Measurements from ENCODE around the gene RAB11FIP3. TPM values are rescaled to one million over a fixed set of nuclear protein-coding genes. Genes with fewer than 3 reads are reported as not detected.

RAB11FIP3 gene
- total RNA-seq, 1 experiment from 2014 or later = 37.1 TPM

DNA sequence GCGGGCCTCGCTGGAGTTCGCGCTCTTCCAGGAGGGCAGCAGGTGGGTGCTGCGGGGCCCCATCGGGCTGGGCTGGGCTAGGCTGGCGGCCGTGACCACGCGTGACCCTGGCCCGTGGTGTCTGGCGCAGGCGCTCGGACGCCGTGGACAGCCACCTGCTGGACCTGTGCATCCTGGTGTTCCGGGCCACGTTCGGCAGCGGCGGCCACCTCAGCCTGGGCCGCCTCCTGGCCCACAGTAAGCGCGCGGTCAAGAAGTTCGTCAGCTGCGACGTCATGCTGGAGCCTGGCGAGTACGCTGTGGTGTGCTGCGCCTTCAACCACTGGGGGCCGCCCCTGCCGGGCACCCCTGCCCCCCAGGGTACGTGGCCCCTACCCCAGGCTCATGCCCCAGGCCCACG is 126.7 kb downstream of the RAB11FIP3 start:
- no peak overlapping the region for H2BK5ac ChIP-seq (ENCODE audit: insufficient read length, low read length)
- no peaks in the 10 kb centered on the region for H3K9me3 Mint-ChIP-seq
- H4K20me1 ChIP-seq (ENCODE audit: control insufficient read depth, insufficient read depth, insufficient read length) = no peaks in the 10 kb centered on the region
- H3K27me3 ChIP-seq (ENCODE audit: insufficient read depth, low read length) = no peaks in the 10 kb centered on the region
- H3K4ac ChIP-seq (ENCODE audit: low read depth, low read length) = no peak overlapping the region
- no peak overlapping the region for H2AK5ac ChIP-seq (ENCODE audit: insufficient read length, low read length)
- no peak overlapping the region for H2AFZ ChIP-seq (ENCODE audit: low read length)
- no peak overlapping the region for H3K9ac ChIP-seq (ENCODE audit: extremely low read depth, insufficient read length, low read length)
- H3K27ac ChIP-seq (ENCODE audit: insufficient read length, low read depth, low read length) = no peak overlapping the region
- H3K9me3 ChIP-seq (ENCODE audit: control insufficient read depth, low read depth, low read length) = no peaks in the 10 kb centered on the region
- H2BK120ac ChIP-seq (ENCODE audit: low read depth, low read length, poor library complexity, severe bottlenecking) = no peak overlapping the region
- no peaks in the 10 kb centered on the region for H3K23me2 ChIP-seq (ENCODE audit: insufficient read length, low read depth, low read length, poor library complexity, severe bottlenecking)
- H2BK12ac ChIP-seq (ENCODE audit: insufficient read length, low read depth, low read length) = no peak overlapping the region
- H3K27ac Mint-ChIP-seq = no peak overlapping the region
- H3K4me3 Mint-ChIP-seq = no peak overlapping the region
- H3K4me1 Mint-ChIP-seq = no peaks in the 10 kb centered on the region
- no peak overlapping the region for H3T11ph ChIP-seq (ENCODE audit: low read length)
- no peaks in the 10 kb centered on the region for H3K4me1 ChIP-seq (ENCODE audit: insufficient read depth, low read length)
- no peak overlapping the region for H2BK20ac ChIP-seq (ENCODE audit: low read depth, low read length, poor library complexity, severe bottlenecking)
- H4K8ac ChIP-seq (replicated peaks; ENCODE audit: insufficient read length, low read depth, low read length) = no peak overlapping the region
- DNase-seq = no peak
- H3K23ac ChIP-seq (ENCODE audit: insufficient read length, low read depth, low read length) = no peak overlapping the region
- H3K56ac ChIP-seq (ENCODE audit: insufficient read length, low read depth, low read length) = no peak overlapping the region
- no peaks in the 10 kb centered on the region for H3K79me2 ChIP-seq (ENCODE audit: insufficient read depth, low read length)
- no peaks in the 10 kb centered on the region for H3K27me3 Mint-ChIP-seq (ENCODE audit: low read depth)
- peaks cover 0 to 8% (median 2%) of the 10 kb centered on the region in 3 experiments; a peak in 2 of 7 replicates for H3K36me3 Mint-ChIP-seq (ENCODE audit: insufficient read depth in 1 of 3, low read depth in 3 of 3)
- no peak overlapping the region for H3K14ac ChIP-seq (ENCODE audit: insufficient read depth, low read length)
- H2BK15ac ChIP-seq (ENCODE audit: low read depth, low read length) = no peak overlapping the region
- TF ChIP-seq, protein P1, sequence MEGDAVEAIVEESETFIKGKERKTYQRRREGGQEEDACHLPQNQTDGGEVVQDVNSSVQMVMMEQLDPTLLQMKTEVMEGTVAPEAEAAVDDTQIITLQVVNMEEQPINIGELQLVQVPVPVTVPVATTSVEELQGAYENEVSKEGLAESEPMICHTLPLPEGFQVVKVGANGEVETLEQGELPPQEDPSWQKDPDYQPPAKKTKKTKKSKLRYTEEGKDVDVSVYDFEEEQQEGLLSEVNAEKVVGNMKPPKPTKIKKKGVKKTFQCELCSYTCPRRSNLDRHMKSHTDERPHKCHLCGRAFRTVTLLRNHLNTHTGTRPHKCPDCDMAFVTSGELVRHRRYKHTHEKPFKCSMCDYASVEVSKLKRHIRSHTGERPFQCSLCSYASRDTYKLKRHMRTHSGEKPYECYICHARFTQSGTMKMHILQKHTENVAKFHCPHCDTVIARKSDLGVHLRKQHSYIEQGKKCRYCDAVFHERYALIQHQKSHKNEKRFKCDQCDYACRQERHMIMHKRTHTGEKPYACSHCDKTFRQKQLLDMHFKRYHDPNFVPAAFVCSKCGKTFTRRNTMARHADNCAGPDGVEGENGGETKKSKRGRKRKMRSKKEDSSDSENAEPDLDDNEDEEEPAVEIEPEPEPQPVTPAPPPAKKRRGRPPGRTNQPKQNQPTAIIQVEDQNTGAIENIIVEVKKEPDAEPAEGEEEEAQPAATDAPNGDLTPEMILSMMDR (conservative IDR thresholded peaks at IDR 0.05) = no peak
- H3K18ac ChIP-seq (ENCODE audit: insufficient read length, low read depth, low read length) = no peak overlapping the region
- H4K91ac ChIP-seq (ENCODE audit: insufficient read length, low read depth, low read length) = no peak overlapping the region
- WGBS (ENCODE audit: extremely low coverage, insufficient read length, low lambda C conversion rate) = no CpG with 5 or more reads among the region's 35 CpGs
- H4K5ac ChIP-seq (ENCODE audit: insufficient read length, low read depth, low read length) = no peak overlapping the region
- no peaks in the 10 kb centered on the region for H3K79me1 ChIP-seq (ENCODE audit: insufficient read depth, low read depth, low read length, poor library complexity, severe bottlenecking)
- H3K4me2 ChIP-seq (ENCODE audit: insufficient read depth, insufficient read length, low read length) = no peak overlapping the region
